Activated CD4-positive, alpha-beta memory T cell treated with anti-CD3 and anti-CD28 coated beads, Interleukin-2, amount 10 ng/mL, durations not matched to agents 7 days and 5 days (primary cell): ENCODE results near the gene C11orf52. TPM values are rescaled to one million over a fixed set of nuclear protein-coding genes. Genes with fewer than 3 reads are reported as not detected.

Source experiments
- CTCF ChIA-PET: fragments of 350-600 bp; sonication (Branson Sonifier 250); formaldehyde crosslinking; loops from one replicate; lab custom pipeline; 2021; ENCODE audit warnings: antibody characterized with exemption, inconsistent platforms; lab: Charles Lee
- POLR2A ChIA-PET: fragments of 350-600 bp; sonication (Branson Sonifier 250); formaldehyde crosslinking; loops from one replicate; lab custom pipeline; 2021; ENCODE audit warnings: antibody characterized with exemption; lab: Charles Lee
- DNase-seq: peaks from one replicate; pipeline ENCODE4 v3.0.0-alpha.2; 2020
- H3K27ac Mint-ChIP-seq: one replicate; pipeline ENCODE4 v1.8.0; 2021; ENCODE audit warnings: mild to moderate bottlenecking, mixed read lengths
- H3K27me3 Mint-ChIP-seq: one replicate; pipeline ENCODE4 v1.8.0; 2021; ENCODE audit warnings: mixed read lengths
- H3K36me3 Mint-ChIP-seq: one replicate; pipeline ENCODE4 v1.8.0; 2021; ENCODE audit warnings: low read depth, mixed read lengths
- H3K4me1 Mint-ChIP-seq: one replicate; pipeline ENCODE4 v1.8.0; 2021; ENCODE audit warnings: mixed read lengths
- H3K4me3 Mint-ChIP-seq: one replicate; pipeline ENCODE4 v1.8.0; 2021; ENCODE audit warnings: mild to moderate bottlenecking, mixed read lengths
- H3K9me3 Mint-ChIP-seq: one replicate; pipeline ENCODE4 v1.8.0; 2021; ENCODE audit warnings: mixed read lengths
- total RNA-seq, 2 experiments: library from RNA; stranded (reverse); gene quantifications; one replicate each; pipeline ENCODE4 v1.2.3, GENCODE V29; 2021

Gene C11orf52
- total RNA-seq, 2 experiments from 2014 or later = not detected

- peak overlapping the region; percentile 69 for H3K27ac Mint-ChIP-seq
- ChIA-PET POLR2A (interaction anchor here (1.0 to 2.2 kb wide), 5 partner anchors 8 to 80 kb away, joined by 3 to 11 read pairs (median 4); partner anchors contain the start of gene DIXDC1), CTCF (interaction anchor here (0.7 to 3.4 kb wide), 6 partner anchors 10 to 38 kb away, joined by 3 to 20 read pairs (median 6); no protein-coding TSS in a partner anchor)
- no peak for DNase-seq
- H3K36me3 Mint-ChIP-seq = peaks cover 2% of the 10 kb centered on the region
- peaks cover 22% of the 10 kb centered on the region for H3K4me1 Mint-ChIP-seq
- no peak overlapping the region for H3K4me3 Mint-ChIP-seq
- no peaks in the 10 kb centered on the region for H3K9me3 Mint-ChIP-seq
- no peaks in the 10 kb centered on the region for H3K27me3 Mint-ChIP-seq
Observed at GRCh38 chr11:111944651-111945051, 25.9 kb downstream of the C11orf52 start.

- no peaks in the 10 kb centered on the region for H3K27me3 Mint-ChIP-seq
- peak overlapping the region; percentile 69 for H3K27ac Mint-ChIP-seq
- CTCF ChIA-PET = interaction anchor here (0.9 to 3.4 kb wide), 7 partner anchors 11 to 37 kb away, joined by 5 to 20 read pairs (median 5); no protein-coding TSS in a partner anchor
- DNase-seq = no peak
- H3K36me3 Mint-ChIP-seq = peaks cover 2% of the 10 kb centered on the region
- H3K4me1 Mint-ChIP-seq = peaks cover 27% of the 10 kb centered on the region
- H3K9me3 Mint-ChIP-seq = no peaks in the 10 kb centered on the region
- H3K4me3 Mint-ChIP-seq = no peak overlapping the region
- POLR2A ChIA-PET = interaction anchor here (1.1 to 2.2 kb wide), 4 partner anchors 9 to 26 kb away, joined by 4 to 11 read pairs (median 6); partner anchors contain the start of genes C11orf52 and DIXDC1
Observed at GRCh38 chr11:111945198-111945597, 26.5 kb downstream of the C11orf52 start.

DNA sequence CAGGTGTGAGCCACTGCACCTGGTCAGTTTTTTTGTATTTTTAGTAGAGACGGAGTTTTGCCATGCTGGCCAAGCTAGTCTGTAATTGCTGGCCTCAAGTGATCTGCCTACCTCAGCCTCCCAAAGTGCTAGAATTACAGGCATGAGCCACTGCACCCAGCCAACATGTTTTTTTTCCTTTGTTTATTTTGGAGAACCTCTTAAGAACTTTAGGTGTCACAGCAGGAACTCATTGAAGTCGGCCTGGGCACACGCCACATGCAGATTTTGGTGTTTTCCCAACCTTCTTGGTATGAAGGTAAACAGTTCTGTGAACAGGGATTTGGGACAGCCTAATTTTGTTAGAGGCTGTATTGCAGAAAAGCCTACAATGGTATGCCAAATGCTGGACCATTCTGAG, 27.8 kb downstream of the C11orf52 start:
- no peaks in the 10 kb centered on the region for H3K27me3 Mint-ChIP-seq
- POLR2A ChIA-PET = interaction anchor here (2.2 kb wide), 1 partner anchor 10 kb away, joined by 11 read pairs; the partner anchor contains the start of gene DIXDC1
- peaks cover 27% of the 10 kb centered on the region for H3K4me1 Mint-ChIP-seq
- no peak overlapping the region for H3K27ac Mint-ChIP-seq
- DNase-seq = no peak
- H3K36me3 Mint-ChIP-seq = peaks cover 2% of the 10 kb centered on the region
- H3K9me3 Mint-ChIP-seq = no peaks in the 10 kb centered on the region
- no peak overlapping the region for H3K4me3 Mint-ChIP-seq
- CTCF ChIA-PET = interaction anchor here (0.7 to 2.2 kb wide), 3 partner anchors 17 to 477 kb away, joined by 3 to 5 read pairs (median 5); no protein-coding TSS in a partner anchor

- H3K4me3 Mint-ChIP-seq = no peak overlapping the region
- H3K27ac Mint-ChIP-seq = no peak overlapping the region
- H3K36me3 Mint-ChIP-seq = peaks cover 2% of the 10 kb centered on the region
- CTCF ChIA-PET = no interaction called here
- no peak for DNase-seq
- no peaks in the 10 kb centered on the region for H3K27me3 Mint-ChIP-seq
- no peaks in the 10 kb centered on the region for H3K9me3 Mint-ChIP-seq
- POLR2A ChIA-PET = no interaction called here
- peaks cover 25% of the 10 kb centered on the region for H3K4me1 Mint-ChIP-seq
Observed at GRCh38 chr11:111947143-111947542, 28.4 kb downstream of the C11orf52 start.

GRCh38 chr11:111949519-111950426, 31.1 kb downstream of the C11orf52 start:
- DNase-seq = no peak
- Mint-ChIP-seq H3K27me3 (no peaks in the 10 kb centered on the region), H3K4me3 (no peak overlapping the region), H3K27ac (no peak overlapping the region), H3K9me3 (no peaks in the 10 kb centered on the region), H3K36me3 (peaks cover 2% of the 10 kb centered on the region), H3K4me1 (peaks cover 13% of the 10 kb centered on the region)
- ChIA-PET POLR2A (interaction anchor here (0.8 kb wide), 1 partner anchor 11 kb away, joined by 3 read pairs; no protein-coding TSS in a partner anchor), CTCF (interaction anchor here (1.3 to 1.7 kb wide), 3 partner anchors 10 to 17 kb away, joined by 3 to 7 read pairs (median 3); no protein-coding TSS in a partner anchor)

- peaks cover 9% of the 10 kb centered on the region for H3K4me1 Mint-ChIP-seq
- H3K27me3 Mint-ChIP-seq = no peaks in the 10 kb centered on the region
- no peaks in the 10 kb centered on the region for H3K9me3 Mint-ChIP-seq
- no peak overlapping the region for H3K4me3 Mint-ChIP-seq
- peaks cover 2% of the 10 kb centered on the region for H3K36me3 Mint-ChIP-seq
- ChIA-PET POLR2A (no interaction called here), CTCF (no interaction called here)
- no peak for DNase-seq
- H3K27ac Mint-ChIP-seq = no peak overlapping the region
Observed at GRCh38 chr11:111951565-111951964, 32.9 kb downstream of the C11orf52 start.

DNA sequence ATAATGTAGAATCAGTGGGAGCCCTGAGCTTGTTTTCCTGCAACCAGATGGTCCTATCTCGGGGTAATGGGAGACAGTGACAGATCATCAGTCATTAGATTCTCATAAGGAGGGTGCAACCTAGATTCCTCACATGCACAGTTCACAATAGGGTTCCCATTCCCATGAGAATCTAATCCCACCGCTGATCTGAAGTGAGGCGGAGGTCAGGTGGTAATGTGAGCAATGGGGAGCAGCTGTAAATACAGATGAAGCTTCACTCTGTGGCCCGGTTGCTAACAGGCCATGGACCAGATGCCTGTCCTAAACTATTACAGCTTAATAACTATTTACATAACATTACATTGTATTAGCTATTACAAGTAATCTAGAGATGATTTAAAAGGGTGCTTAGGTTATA, 35.4 kb downstream of the C11orf52 start:
- POLR2A ChIA-PET = no interaction called here
- DNase-seq = no peak
- Mint-ChIP-seq H3K27me3 (no peaks in the 10 kb centered on the region), H3K4me1 (peaks cover 9% of the 10 kb centered on the region), H3K4me3 (no peak overlapping the region), H3K36me3 (peaks cover 3% of the 10 kb centered on the region), H3K9me3 (no peaks in the 10 kb centered on the region), H3K27ac (no peak overlapping the region)
- CTCF ChIA-PET = interaction anchor here (0.6 to 1.0 kb wide), 2 partner anchors 22 to 82 kb away, joined by 3 to 4 read pairs; no protein-coding TSS in a partner anchor

DNA sequence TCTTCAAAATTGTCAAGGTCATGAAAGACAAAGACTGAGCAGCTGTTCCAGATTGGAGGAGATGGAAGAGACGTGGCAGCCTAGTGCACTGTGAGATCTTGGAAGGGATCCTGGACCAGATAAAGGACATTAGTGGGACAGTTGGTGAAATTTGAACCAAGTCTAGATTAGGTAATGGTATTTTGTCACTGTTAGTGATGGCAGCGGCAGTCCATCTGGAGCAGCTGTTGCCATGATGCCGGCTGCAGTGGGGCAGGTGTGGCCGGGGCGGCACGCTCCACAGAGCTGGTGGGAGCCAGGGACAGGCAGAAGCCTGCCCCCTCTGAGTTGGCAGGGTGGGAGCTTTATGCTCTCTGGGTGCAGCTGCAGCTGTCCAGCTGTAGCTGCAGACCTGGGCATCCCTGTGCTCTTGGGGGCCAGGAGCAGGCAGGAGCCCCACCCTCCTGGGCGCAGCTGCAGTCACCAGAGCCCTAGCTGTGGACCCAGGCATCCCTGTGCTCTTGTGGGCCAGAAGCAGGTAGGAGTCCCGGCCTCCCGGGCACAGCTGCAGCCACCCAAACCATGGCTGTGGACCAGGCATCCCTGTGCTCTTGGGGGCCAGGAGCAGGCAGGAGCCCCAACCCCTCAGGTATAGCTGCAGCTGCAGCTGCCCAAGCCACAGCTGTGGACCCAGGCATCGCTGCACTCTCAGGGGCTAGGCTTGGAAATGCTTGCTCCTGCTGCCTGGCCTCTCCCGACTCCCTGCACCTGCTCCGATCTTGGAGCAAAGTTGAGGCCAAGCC, 39.1 kb downstream of the C11orf52 start:
- H3K4me3 Mint-ChIP-seq = no peak overlapping the region
- H3K4me1 Mint-ChIP-seq = no peaks in the 10 kb centered on the region
- H3K9me3 Mint-ChIP-seq = no peaks in the 10 kb centered on the region
- H3K27me3 Mint-ChIP-seq = no peaks in the 10 kb centered on the region
- POLR2A ChIA-PET = no interaction called here
- H3K36me3 Mint-ChIP-seq = peaks cover 3% of the 10 kb centered on the region
- CTCF ChIA-PET = interaction anchor here (0.8 kb wide), 1 partner anchor 26 kb away, joined by 3 read pairs; no protein-coding TSS in a partner anchor
- no peak for DNase-seq
- no peak overlapping the region for H3K27ac Mint-ChIP-seq

- DNase-seq = no peak
- Mint-ChIP-seq H3K27ac (no peak overlapping the region), H3K36me3 (peaks cover 3% of the 10 kb centered on the region), H3K4me1 (no peaks in the 10 kb centered on the region), H3K9me3 (no peaks in the 10 kb centered on the region), H3K4me3 (no peak overlapping the region), H3K27me3 (no peaks in the 10 kb centered on the region)
- POLR2A ChIA-PET = no interaction called here
- CTCF ChIA-PET = interaction anchor here (1.4 kb wide), 1 partner anchor 21 kb away, joined by 3 read pairs; no protein-coding TSS in a partner anchor
Observed at GRCh38 chr11:111960916-111961315, 42.2 kb downstream of the C11orf52 start.

DNA sequence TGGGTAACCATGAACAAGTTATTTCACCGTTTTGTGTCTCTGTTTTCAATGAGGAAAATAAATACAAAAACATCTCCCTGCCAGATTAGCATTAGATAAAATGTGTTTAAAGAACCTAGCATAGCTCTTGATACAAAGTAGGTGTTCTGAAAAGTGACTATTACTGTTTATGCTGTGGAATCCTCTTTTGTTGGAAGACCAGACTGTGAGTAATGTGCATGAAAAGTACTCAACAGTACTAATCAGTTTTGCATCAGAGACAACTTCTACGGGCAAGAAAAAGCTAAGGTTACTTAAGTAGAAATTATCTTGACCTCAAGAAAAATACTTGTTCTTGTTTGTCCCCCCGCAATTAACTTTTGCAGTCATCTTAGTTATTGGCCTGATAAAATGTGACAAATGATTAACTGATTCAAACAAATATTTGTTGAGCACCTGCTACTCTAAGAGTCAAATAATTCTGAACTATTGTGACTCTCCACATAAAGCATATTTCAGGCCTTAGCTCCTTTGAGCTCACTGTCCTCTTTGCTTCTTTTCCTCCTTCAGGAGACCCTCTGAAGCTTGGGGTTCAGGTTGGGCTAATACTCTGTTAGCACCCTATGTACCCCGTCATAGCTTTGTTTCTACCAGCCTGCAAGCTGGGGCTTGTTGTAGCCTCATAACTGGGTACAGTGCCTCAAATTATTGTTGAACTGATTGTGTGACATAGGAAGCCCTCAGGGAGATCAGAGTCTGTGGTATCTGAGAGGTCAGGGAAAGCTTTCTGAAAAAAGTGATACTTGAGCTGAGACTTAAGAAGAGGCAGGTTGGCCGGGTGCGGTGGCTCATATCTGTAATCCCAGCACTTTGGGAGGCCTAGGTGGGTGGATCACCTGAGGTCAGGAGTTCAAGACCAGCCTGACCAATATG, 42.9 kb downstream of the C11orf52 start:
- no peaks in the 10 kb centered on the region for H3K27me3 Mint-ChIP-seq
- H3K4me3 Mint-ChIP-seq = no peak overlapping the region
- H3K27ac Mint-ChIP-seq = no peak overlapping the region
- POLR2A ChIA-PET = no interaction called here
- H3K9me3 Mint-ChIP-seq = no peaks in the 10 kb centered on the region
- H3K4me1 Mint-ChIP-seq = no peaks in the 10 kb centered on the region
- CTCF ChIA-PET = interaction anchor here (1.4 to 1.9 kb wide), 3 partner anchors 12 to 23 kb away, joined by 3 to 6 read pairs (median 4); no protein-coding TSS in a partner anchor
- H3K36me3 Mint-ChIP-seq = peaks cover 3% of the 10 kb centered on the region
- DNase-seq = no peak

GRCh38 chr11:111963931-111964340, 45.2 kb downstream of the C11orf52 start:
- Mint-ChIP-seq H3K4me1 (no peaks in the 10 kb centered on the region), H3K4me3 (no peak overlapping the region), H3K27me3 (no peaks in the 10 kb centered on the region), H3K27ac (no peak overlapping the region), H3K36me3 (peaks cover 2% of the 10 kb centered on the region), H3K9me3 (no peaks in the 10 kb centered on the region)
- DNase-seq = no peak
- ChIA-PET POLR2A (no interaction called here), CTCF (interaction anchor here (1.0 kb wide), 1 partner anchor 14 kb away, joined by 3 read pairs; no protein-coding TSS in a partner anchor)
